ENCODE results near the gene ITPR3.

ITPR3 gene

DNA sequence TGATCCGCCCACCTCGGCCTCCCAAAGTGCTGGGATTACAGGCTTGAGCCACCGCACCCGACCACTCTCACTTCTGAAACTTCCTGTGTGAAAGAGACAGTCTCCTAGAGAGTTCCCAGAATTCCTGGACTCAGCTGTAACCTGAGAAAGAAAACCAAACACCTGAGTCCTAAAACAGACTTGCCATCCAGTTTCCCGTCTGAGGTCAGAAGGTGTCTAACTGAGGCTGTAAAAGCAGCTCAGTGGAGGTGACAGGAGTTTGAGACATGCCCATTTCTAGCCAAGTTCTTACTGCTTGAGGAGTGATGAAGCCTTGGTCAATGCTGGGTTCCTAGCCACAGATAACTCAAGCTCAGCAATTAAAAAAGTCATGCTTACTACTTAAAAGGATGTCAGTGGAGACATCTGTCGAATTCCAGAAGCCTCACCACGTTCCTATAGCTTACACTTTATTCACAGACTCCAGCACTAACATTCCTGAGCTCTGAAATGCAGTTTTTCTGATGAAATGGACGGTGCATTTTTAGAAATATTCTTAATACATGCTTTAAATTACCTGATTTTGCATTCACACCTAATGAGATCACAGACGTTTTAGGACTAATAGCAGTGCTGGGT lies 84.3 kb downstream of the ITPR3 start:
- Histone ChIP-seq H4K20me1 (ENCODE audit: insufficient read depth, low read length) (no peaks in the 10 kb centered on the region), H3K9me2 (ENCODE audit: low read depth, low read length) (no peaks in the 10 kb centered on the region), H3K9me3 (ENCODE audit: low read length) (no peaks in the 10 kb centered on the region), H3K4me1 (ENCODE audit: insufficient read depth, low read length, severe bottlenecking) (peaks cover 51% of the 10 kb centered on the region), H3K36me3 (ENCODE audit: insufficient read depth, low read length) (peaks cover 48% of the 10 kb centered on the region), H3K4me3 (ENCODE audit: low read depth, low read length, poor library complexity, severe bottlenecking) (no peak overlapping the region), H3K27ac (ENCODE audit: low read depth, low read length, poor library complexity, severe bottlenecking) (no peak overlapping the region), H3K4me2 (ENCODE audit: low read length) (no peak overlapping the region), H3K9ac (ENCODE audit: low read length) (no peak overlapping the region), H3K27me3 (ENCODE audit: insufficient read depth, low read length) (no peaks in the 10 kb centered on the region), H2AFZ (ENCODE audit: low read length) (no peak overlapping the region), H3K79me2 (ENCODE audit: insufficient read depth, low read length) (no peaks in the 10 kb centered on the region), H3F3A (ENCODE audit: insufficient read depth, low read length) (no peaks in the 10 kb centered on the region)
- TF ChIP-seq, protein P1, sequence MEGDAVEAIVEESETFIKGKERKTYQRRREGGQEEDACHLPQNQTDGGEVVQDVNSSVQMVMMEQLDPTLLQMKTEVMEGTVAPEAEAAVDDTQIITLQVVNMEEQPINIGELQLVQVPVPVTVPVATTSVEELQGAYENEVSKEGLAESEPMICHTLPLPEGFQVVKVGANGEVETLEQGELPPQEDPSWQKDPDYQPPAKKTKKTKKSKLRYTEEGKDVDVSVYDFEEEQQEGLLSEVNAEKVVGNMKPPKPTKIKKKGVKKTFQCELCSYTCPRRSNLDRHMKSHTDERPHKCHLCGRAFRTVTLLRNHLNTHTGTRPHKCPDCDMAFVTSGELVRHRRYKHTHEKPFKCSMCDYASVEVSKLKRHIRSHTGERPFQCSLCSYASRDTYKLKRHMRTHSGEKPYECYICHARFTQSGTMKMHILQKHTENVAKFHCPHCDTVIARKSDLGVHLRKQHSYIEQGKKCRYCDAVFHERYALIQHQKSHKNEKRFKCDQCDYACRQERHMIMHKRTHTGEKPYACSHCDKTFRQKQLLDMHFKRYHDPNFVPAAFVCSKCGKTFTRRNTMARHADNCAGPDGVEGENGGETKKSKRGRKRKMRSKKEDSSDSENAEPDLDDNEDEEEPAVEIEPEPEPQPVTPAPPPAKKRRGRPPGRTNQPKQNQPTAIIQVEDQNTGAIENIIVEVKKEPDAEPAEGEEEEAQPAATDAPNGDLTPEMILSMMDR (IDR thresholded peaks at IDR 0.05; ENCODE audit: low read length): no peak
- no peak for TF ChIP-seq EZH2 (IDR thresholded peaks at IDR 0.05; ENCODE audit: borderline replicate concordance, low read length)

GRCh38 chr6:33705955-33706725 lies 85.0 kb downstream of the ITPR3 start:
- Histone ChIP-seq H3K4me1 (ENCODE audit: insufficient read depth, low read length, severe bottlenecking) (peaks cover 55% of the 10 kb centered on the region), H3K27me3 (ENCODE audit: insufficient read depth, low read length) (no peaks in the 10 kb centered on the region), H3K4me3 (ENCODE audit: low read depth, low read length, poor library complexity, severe bottlenecking) (no peak overlapping the region), H3K27ac (ENCODE audit: low read depth, low read length, poor library complexity, severe bottlenecking) (no peak overlapping the region), H3F3A (ENCODE audit: insufficient read depth, low read length) (no peaks in the 10 kb centered on the region), H4K20me1 (ENCODE audit: insufficient read depth, low read length) (no peaks in the 10 kb centered on the region), H3K9me3 (ENCODE audit: low read length) (no peaks in the 10 kb centered on the region), H2AFZ (ENCODE audit: low read length) (no peak overlapping the region), H3K9me2 (ENCODE audit: low read depth, low read length) (no peaks in the 10 kb centered on the region), H3K36me3 (ENCODE audit: insufficient read depth, low read length) (peaks cover 47% of the 10 kb centered on the region), H3K79me2 (ENCODE audit: insufficient read depth, low read length) (0 out of 2 replicates have a peak, but pooled peaks cover 2% of the 10 kb centered on the region), H3K9ac (ENCODE audit: low read length) (no peak overlapping the region), H3K4me2 (ENCODE audit: low read length) (0 out of 2 replicates have a peak overlapping the region, but pooled peaks have one; percentile 3)
- TF ChIP-seq EZH2 (IDR thresholded peaks at IDR 0.05; ENCODE audit: borderline replicate concordance, low read length): no peak
- TF ChIP-seq, protein P1 (IDR thresholded peaks at IDR 0.05; ENCODE audit: low read length): no peak

DNA sequence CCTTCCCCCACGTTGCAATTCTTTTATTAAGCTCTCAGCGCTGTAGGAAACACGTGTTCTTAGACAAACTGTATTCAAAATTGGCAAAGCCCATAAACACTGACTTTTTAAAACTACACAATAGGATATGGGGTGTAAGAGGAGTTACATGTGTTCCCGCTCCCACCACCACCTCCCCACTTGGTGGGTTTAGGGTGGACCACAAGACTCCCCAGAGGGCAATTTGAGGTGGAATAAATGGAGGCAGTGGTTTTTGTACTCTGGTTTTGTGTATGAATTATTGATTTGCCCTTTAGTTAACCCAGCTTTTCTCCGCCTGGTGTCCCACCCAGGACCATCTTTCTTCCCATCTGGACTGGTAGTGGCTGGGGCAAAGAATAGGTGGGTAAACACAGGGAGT lies 86.6 kb downstream of the ITPR3 start:
- Histone ChIP-seq H3K9ac (ENCODE audit: low read length) (no peak overlapping the region), H3K27ac (ENCODE audit: low read depth, low read length, poor library complexity, severe bottlenecking) (no peak overlapping the region), H3K9me3 (ENCODE audit: low read length) (no peaks in the 10 kb centered on the region), H3K79me2 (ENCODE audit: insufficient read depth, low read length) (0 out of 2 replicates have a peak, but pooled peaks cover 2% of the 10 kb centered on the region), H3K36me3 (ENCODE audit: insufficient read depth, low read length) (peaks cover 43% of the 10 kb centered on the region), H3K4me2 (ENCODE audit: low read length) (no peak overlapping the region), H3K4me1 (ENCODE audit: insufficient read depth, low read length, severe bottlenecking) (peaks cover 61% of the 10 kb centered on the region), H2AFZ (ENCODE audit: low read length) (no peak overlapping the region), H3K4me3 (ENCODE audit: low read depth, low read length, poor library complexity, severe bottlenecking) (no peak overlapping the region), H3F3A (ENCODE audit: insufficient read depth, low read length) (no peaks in the 10 kb centered on the region), H3K27me3 (ENCODE audit: insufficient read depth, low read length) (no peaks in the 10 kb centered on the region), H4K20me1 (ENCODE audit: insufficient read depth, low read length) (no peaks in the 10 kb centered on the region), H3K9me2 (ENCODE audit: low read depth, low read length) (no peaks in the 10 kb centered on the region)
- TF ChIP-seq EZH2 (IDR thresholded peaks at IDR 0.05; ENCODE audit: borderline replicate concordance, low read length): no peak
- TF ChIP-seq, protein P1 (IDR thresholded peaks at IDR 0.05; ENCODE audit: low read length): no peak
